ENCODE results near the gene SCAF11.
"Not testable (repeated sequence)": the region's sequence is repeated elsewhere in the genome, so short reads cannot be mapped to it uniquely, and the experiment has no call there.

The SCAF11 gene, protein sequence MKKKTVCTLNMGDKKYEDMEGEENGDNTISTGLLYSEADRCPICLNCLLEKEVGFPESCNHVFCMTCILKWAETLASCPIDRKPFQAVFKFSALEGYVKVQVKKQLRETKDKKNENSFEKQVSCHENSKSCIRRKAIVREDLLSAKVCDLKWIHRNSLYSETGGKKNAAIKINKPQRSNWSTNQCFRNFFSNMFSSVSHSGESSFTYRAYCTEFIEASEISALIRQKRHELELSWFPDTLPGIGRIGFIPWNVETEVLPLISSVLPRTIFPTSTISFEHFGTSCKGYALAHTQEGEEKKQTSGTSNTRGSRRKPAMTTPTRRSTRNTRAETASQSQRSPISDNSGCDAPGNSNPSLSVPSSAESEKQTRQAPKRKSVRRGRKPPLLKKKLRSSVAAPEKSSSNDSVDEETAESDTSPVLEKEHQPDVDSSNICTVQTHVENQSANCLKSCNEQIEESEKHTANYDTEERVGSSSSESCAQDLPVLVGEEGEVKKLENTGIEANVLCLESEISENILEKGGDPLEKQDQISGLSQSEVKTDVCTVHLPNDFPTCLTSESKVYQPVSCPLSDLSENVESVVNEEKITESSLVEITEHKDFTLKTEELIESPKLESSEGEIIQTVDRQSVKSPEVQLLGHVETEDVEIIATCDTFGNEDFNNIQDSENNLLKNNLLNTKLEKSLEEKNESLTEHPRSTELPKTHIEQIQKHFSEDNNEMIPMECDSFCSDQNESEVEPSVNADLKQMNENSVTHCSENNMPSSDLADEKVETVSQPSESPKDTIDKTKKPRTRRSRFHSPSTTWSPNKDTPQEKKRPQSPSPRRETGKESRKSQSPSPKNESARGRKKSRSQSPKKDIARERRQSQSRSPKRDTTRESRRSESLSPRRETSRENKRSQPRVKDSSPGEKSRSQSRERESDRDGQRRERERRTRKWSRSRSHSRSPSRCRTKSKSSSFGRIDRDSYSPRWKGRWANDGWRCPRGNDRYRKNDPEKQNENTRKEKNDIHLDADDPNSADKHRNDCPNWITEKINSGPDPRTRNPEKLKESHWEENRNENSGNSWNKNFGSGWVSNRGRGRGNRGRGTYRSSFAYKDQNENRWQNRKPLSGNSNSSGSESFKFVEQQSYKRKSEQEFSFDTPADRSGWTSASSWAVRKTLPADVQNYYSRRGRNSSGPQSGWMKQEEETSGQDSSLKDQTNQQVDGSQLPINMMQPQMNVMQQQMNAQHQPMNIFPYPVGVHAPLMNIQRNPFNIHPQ (N-terminal part only)

DNA sequence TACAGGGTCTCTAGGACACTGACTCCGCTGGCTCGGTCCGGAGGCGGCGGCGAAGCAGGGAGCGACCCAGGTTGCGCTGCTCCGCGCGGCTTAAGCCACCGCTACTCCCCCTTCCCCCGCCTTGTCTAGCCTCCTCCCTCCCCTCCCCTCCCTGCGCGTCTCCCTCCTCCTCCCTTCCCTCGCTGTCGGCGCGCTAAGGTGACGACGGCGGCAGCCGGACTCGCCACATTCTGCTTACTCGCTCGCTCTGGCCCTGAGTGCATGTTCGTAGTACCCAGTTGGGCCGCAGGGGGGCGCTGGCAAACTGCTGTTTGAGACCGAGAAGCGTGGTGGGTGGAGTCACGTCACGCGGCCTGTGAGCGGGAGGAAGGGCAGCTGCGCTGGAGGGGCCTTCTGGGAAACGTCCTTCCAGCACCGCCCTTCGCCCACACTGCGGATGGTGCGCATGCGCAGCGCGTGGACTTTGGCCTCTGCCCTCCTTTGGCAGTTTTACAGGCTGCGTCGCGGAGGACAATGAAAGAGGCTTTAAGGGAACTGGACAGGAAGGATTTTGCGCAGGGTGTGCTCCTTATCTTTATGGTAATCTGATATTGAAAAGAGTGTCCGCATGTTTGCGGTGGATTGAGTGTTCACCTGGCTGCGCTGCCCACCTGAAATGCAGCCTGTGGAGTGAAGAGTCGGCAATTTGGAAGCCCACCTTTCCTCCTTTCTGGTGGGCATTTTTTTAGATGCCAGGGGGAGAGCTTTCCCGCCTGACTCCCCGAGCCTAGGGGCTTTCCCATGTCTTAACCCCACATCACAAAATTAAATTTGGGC is at the start of gene SCAF11:
TSS of gene SCAF11 (minus strand) at position 107 of the 816 bp plus-strand sequence. CDS start 26,407 bp downstream, outside the sequence.
- peak; percentile 98 for DNase-seq (ENCODE audit: low spot score)

- DNase-seq (ENCODE audit: low spot score), result not testable (repeated sequence)
Observed at GRCh38 chr12:46037066-46037465, 46.7 kb upstream of the SCAF11 start.

DNA sequence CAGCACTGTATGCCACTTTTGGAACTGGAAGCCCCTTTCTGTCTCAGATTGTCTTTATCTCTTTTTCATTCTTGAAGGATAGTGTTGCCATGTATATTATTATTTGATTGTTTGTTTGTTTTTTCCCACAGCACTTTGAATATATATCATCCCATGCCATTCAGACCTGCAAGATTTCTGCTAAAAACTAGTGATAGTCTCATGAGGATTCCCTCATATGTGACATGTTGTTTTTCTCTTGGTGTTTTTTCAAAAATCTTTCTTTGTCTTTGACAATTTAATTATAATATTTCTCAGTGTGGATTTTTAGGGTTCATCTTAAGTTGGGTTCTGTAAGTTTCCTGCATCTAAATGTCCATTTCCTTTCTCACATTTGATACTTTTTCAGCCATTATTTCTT is 36.8 kb upstream of the SCAF11 start:
- DNase-seq (ENCODE audit: low spot score), result no peak

- no peak for DNase-seq (ENCODE audit: low spot score)
Observed at GRCh38 chr12:46024099-46024498, 33.7 kb upstream of the SCAF11 start.

DNA sequence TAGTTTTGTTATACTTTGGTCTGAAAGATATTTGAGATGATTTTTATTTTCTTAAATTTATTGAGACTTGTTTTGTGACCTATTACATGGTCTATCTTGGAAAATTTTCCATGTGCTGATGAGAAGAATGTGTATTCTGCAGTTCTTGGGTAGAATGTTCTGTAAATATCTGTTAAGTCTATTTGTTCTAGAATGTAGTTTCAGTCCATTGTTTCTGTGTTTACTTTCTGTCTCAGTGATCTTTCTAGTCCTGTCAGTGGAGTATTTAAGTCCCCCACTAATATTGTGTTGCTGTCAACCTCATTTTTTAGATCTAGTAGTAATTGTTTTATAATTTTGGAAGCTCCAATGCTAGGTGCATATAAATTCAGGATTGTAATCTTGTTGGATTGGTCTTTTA is 30.4 kb upstream of the SCAF11 start:
- no peak for DNase-seq (ENCODE audit: low spot score)

DNA sequence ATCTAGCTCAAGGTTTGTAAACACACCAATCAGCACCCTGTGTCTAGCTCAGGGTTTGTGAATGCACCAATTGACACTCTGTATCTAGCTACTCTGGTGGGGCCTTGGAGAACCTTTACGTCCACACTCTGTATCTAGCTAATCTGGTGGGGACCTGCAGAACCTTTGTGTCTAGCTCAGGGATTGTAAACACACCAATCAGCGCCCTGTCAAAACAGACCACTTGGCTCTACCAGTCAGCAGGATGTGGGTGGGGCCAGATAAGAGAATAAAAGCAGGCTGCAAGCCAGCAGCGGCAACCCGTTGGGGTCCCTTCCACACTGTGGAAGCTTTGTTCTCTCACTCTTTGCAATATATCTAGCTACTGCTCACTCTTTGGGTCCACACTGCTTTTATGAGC is 28.3 kb upstream of the SCAF11 start:
- DNase-seq (ENCODE audit: low spot score), result not testable (repeated sequence)

DNA sequence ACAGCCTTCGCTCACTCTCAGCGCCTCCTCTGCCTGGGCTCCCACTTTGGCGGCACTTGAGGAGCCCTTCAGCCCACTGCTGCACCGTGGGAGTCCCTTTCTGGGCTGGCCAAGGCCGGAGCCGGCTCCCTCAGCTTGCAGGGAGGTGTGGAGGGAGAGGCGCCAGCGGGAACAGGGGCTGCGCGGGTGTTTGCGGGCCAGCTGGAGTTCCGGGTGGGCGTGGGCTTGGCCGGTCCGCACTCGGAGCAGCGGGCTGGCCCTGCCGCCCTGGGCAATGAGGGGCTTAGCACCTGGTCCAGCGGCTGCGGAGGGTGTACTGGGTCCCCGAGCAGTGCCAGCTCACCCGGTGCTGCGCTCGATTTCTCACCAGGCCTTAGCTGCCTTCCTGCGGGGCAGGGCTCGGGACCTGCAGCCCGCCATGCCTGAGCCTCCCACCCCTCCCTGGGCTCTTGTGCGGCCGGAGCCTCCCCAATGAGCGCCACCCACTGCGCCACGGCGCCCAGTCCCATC is 27.5 kb upstream of the SCAF11 start:
- DNase-seq (ENCODE audit: low spot score), result not testable (repeated sequence)

GRCh38 chr12:46005823-46006222 is 15.4 kb upstream of the SCAF11 start:
- DNase-seq (ENCODE audit: low spot score), result no peak

- DNase-seq (ENCODE audit: low spot score), result peak; percentile 47
Observed at GRCh38 chr12:46005151-46005797, 14.9 kb upstream of the SCAF11 start.

DNA sequence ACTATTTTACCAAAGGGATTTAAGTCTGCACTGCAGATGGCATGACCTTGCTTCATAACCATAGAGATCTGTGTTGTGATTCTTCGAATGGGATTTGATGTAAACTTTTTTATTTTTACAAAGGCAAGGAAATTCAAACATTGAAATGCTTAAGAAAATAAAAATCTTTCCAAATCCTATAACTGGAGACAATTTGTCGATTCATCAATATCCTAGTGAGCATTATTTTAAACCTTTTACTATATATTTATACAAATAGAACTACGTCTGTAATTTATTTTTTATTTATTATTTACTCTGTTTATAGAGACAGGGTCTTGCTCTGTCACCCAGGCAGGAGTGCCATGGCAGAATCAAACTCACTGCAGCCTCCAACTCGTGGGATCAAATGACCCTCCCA is 14.3 kb upstream of the SCAF11 start:
- DNase-seq (ENCODE audit: low spot score), result no peak

DNA sequence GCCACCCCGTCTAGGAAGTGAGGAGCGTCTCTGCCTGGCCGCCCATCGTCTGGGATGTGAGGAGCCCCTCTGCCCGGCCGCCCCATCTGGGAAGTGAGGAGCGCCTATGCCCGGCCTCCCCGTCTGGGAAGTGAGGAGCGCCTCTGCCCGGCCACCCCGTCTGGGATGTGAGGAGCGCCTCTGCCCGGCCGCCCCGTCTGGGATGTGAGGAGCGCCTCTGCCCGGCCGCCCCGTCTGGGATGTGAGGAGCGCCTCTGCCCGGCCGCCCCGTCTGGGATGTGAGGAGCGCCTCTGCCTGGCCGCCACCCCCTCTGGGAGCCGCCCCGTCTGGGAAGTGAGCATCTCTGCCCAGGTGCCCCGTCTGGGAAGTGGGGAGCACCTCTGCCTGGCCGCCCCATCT is 9.7 kb upstream of the SCAF11 start:
- DNase-seq (ENCODE audit: low spot score), result not testable (repeated sequence)

DNA sequence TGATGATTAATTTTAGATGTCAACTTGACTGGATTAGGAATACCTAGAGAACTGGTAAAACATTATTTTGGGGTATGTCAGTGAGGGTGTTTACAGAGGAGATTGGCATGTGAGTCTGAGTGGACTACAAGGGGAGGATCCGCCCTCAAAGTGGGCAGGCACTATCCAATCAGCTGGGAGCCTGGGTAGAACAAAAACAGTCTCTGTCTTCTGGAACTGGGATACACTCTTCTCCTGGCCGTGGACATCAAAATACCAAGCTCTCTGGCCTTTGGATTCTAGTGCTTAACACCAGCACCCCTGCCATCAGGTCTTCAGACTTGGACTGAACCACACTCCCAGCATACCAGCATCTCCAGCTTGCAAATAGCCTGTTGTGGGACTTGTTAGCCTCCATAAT is 4.4 kb upstream of the SCAF11 start:
- DNase-seq (ENCODE audit: low spot score), result no peak

DNA sequence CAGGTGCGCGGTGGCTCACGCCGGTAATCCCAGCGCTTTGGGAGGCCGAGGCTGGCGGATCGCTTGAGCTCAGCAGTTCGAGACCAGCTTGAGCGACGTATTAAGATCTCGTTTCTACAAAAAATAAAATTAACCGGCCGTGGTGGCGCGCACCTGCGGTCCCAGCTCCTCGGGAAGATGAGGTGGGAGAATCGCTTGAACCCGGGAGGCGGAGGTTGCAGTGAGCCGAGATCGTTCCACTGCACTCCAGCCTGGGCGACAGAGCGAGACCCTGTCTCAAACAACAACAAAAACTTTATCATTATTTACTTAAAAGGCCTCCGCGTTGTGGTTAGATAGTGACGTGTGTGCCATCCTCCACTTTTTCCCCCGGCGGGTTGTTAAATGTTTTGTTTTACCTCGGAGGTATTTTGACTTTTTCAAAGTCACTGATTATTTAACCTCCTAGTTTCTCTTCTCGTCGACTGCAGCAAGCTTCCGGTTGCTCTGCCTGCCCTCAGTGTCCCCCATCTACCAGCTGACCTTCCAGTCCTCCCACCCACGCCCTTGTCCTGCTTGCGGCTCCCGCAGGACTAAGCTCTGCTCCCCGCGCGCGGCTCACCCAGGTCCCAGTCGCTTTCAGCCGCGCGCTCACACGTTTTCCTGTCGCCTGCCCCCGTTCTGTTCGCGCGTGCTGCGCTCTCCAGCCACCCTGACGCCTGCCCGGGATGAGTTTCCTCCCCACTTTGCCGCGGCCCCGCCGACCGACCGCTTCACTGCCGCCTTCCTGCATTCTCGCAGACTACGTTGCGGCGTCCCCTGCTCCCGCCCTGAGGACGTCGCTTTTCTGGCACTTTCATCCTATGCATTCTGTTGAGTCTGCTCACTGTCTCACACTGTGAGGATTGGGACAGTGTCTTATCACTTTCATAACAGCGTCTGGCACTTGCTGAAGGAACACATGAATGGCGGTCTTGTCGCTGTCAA is 1.2 kb upstream of the SCAF11 start:
- peak; percentile 80 for DNase-seq (ENCODE audit: low spot score)

- peak; percentile 60 for DNase-seq (ENCODE audit: low spot score)
Observed at GRCh38 chr12:45989721-45990467, 480 bp downstream of the SCAF11 start.

GRCh38 chr12:45989287-45989686 is 1.1 kb downstream of the SCAF11 start:
- DNase-seq (ENCODE audit: low spot score), result no peak

- DNase-seq (ENCODE audit: low spot score), result peak; percentile 17
Observed at GRCh38 chr12:45988264-45988663, 2.1 kb downstream of the SCAF11 start.

DNA sequence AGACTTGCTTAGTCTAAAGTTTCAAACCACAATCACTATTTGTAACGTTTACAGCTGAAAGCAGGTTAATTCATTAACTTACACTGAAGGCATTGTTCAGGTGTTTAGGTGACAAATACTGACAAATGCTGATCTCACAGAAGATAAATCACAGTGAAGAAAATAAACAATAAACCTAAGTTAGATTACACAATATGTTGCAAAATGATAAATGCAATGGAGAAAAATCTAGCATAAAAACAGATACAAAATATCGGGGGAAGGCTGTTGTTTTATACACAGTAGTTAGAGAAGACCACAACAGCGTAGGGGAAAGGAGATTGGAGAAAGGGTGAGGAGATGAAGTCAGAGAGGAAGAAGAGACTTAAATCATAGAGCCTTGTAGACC is 3.0 kb downstream of the SCAF11 start:
- no peak for DNase-seq (ENCODE audit: low spot score)

GRCh38 chr12:45986641-45987339 is 3.6 kb downstream of the SCAF11 start:
- no peak for DNase-seq (ENCODE audit: low spot score)
